ENCODE data around the gene KMO. TPM values are rescaled to one million over a fixed set of nuclear protein-coding genes. Genes with fewer than 3 reads are reported as not detected.

KMO gene
- total and polyA plus RNA-seq, 2 of the 4 experiments (the other 2 are of a cell fraction) = not detected

GRCh38 chr1:241630899-241631298 is 98.7 kb downstream of the KMO start:
- Histone ChIP-seq H2BK5ac (ENCODE audit: low read depth, low read length, poor library complexity, severe bottlenecking) (no peak overlapping the region), H3K36me3 (ENCODE audit: control insufficient read depth, insufficient read depth, low read length) (peaks cover 5% of the 10 kb centered on the region), H3K56ac (ENCODE audit: extremely low read depth, insufficient read depth, low read length) (no peak overlapping the region), H3K4me3 (ENCODE audit: insufficient read depth, low read depth, low read length) (no peak overlapping the region), H3K18ac (ENCODE audit: low read depth, low read length) (no peak overlapping the region), H2BK20ac (ENCODE audit: low read depth, low read length) (no peak overlapping the region), H3K79me1 (ENCODE audit: low read depth in 1 of 2, low read length in 2 of 2) (peaks cover 4 to 17% of the 10 kb centered on the region in 2 experiments; a peak in 3 of 4 replicates), H3K23ac (ENCODE audit: low read depth, low read length) (no peak overlapping the region), H3K9me3 (ENCODE audit: control insufficient read depth, insufficient read depth, low read length) (no peaks in the 10 kb centered on the region), H4K5ac (ENCODE audit: low read depth, low read length) (no peak overlapping the region), H2AK9ac (replicated peaks; ENCODE audit: low read depth, low read length, poor library complexity) (no peak overlapping the region), H3K4ac (ENCODE audit: low read depth, low read length) (no peak overlapping the region), H3K27ac (ENCODE audit: insufficient read depth, low read length) (no peak overlapping the region), H3K4me1 (ENCODE audit: control insufficient read depth, insufficient read depth, low read length) (peaks cover 4% of the 10 kb centered on the region), H2AK5ac (ENCODE audit: low read depth, low read length) (no peak overlapping the region), H3K14ac (replicated peaks; ENCODE audit: low read depth, low read length) (no peak overlapping the region), H2BK120ac (ENCODE audit: low read depth, low read length) (no peak overlapping the region), H3K9me1 (ENCODE audit: insufficient read depth, low read length) (no peaks in the 10 kb centered on the region), H3K9ac (ENCODE audit: low read depth, low read length) (no peak overlapping the region), H4K20me1 (ENCODE audit: insufficient read depth, low read length) (no peaks in the 10 kb centered on the region), H3K27me3 (ENCODE audit: control insufficient read depth, insufficient read depth, low read length) (no peaks in the 10 kb centered on the region), H3K4me2 (ENCODE audit: low read depth, low read length) (no peak overlapping the region), H4K91ac (ENCODE audit: insufficient read depth, low read depth, low read length) (no peak overlapping the region), H2BK15ac (ENCODE audit: low read depth, low read length) (no peak overlapping the region), H2AFZ (replicated peaks; ENCODE audit: low read length, poor library complexity) (no peak overlapping the region), H4K8ac (ENCODE audit: low read depth in 2 of 2, low read length in 2 of 2) (no peak overlapping the region)
- in situ Hi-C loops (cut with MboI; ENCODE audit: low sequenced_read_pairs) = no loop called here
- dilution Hi-C loops (cut with HindIII; ENCODE audit: low sequenced_read_pairs, unreplicated experiment) = no loop called here
- ATAC-seq (ENCODE audit: low read depth) = no peak
- CTCF ChIA-PET = no interaction called here
- intact Hi-C loops (cut with micrococcal nuclease) = no loop called here
- POLR2A ChIA-PET (ENCODE audit: unreplicated experiment) = no interaction called here
- 100% methylated on average over 2 of the region's 2 CpGs; no CpG with 5 or more reads in 1 of the 2 experiments for WGBS, 2 experiments (ENCODE audit: extremely low coverage in 2 of 2, insufficient read length in 1 of 2)
- DNase-seq = no peak
- TF ChIP-seq RAD21 (IDR thresholded peaks at IDR 0.05; ENCODE audit: low read length) (no peak), CEBPB (IDR thresholded peaks at IDR 0.05; ENCODE audit: low read depth, low read length) (no peak), FOS (IDR thresholded peaks at IDR 0.05; ENCODE audit: low read depth, low read length) (no peak), NFE2L2 (IDR thresholded peaks at IDR 0.05; ENCODE audit: low read depth, low read length) (no peak), CHD1 (IDR thresholded peaks at IDR 0.05; ENCODE audit: low read depth, low read length) (no peak)
- no TSS peak for BruUV-seq (replicated peaks)

All from IMR-90 (cell line).